HepG2 (cell line): ENCODE data around the gene CATSPERD. TPM values are rescaled to one million over a fixed set of nuclear protein-coding genes. Genes with fewer than 3 reads are reported as not detected.

Experiments
- ATF7 ChIP-seq, 2 experiments: fragments of 450-650 bp in 1 of 2; sonication (generic) in 1 of 2; formaldehyde crosslinking in 1 of 2; IDR thresholded peaks; 2 replicates each; pipeline versions ENCODE4 v1.4.0 to v1.6.1; 2016 to 2020; ENCODE audit warnings: antibody characterized with exemption in 1 of 2, mild to moderate bottlenecking in 1 of 2, missing genetic modification reagents in 1 of 2
- BORCS8-MEF2B ChIP-seq: sonication (generic); formaldehyde crosslinking; IDR thresholded peaks from 2 replicates; pipeline ENCODE4 v1.8.0; 2022; ENCODE audit warnings: mild to moderate bottlenecking, missing genetic modification reagents
- DR1 ChIP-seq: sonication (generic); formaldehyde crosslinking; IDR thresholded peaks from 2 replicates; pipeline ENCODE4 v1.8.0; 2021; ENCODE audit warnings: mild to moderate bottlenecking, missing genetic modification reagents, inconsistent platforms
- E2F2 ChIP-seq: sonication (generic); formaldehyde crosslinking; IDR thresholded peaks from 2 replicates; pipeline ENCODE4 v1.4.0; 2020; ENCODE audit warnings: missing genetic modification reagents, borderline replicate concordance
- ELF1 ChIP-seq: sonication (generic); formaldehyde crosslinking; IDR thresholded peaks from 2 replicates; pipeline ENCODE4 v1.4.0; 2020; ENCODE audit warnings: missing genetic modification reagents
- FOSL2 ChIP-seq: sonication (generic); formaldehyde crosslinking; IDR thresholded peaks from 2 replicates; pipeline ENCODE4 v1.4.0; 2020; ENCODE audit warnings: missing genetic modification reagents
- HOXA7 ChIP-seq: sonication (generic); formaldehyde crosslinking; IDR thresholded peaks from 2 replicates; pipeline ENCODE4 v1.8.1; 2022; ENCODE audit warnings: mild to moderate bottlenecking, missing genetic modification reagents, moderate library complexity
- JDP2 ChIP-seq: sonication (generic); formaldehyde crosslinking; IDR thresholded peaks from 2 replicates; pipeline ENCODE4 v1.8.1; 2022; ENCODE audit warnings: missing genetic modification reagents, borderline replicate concordance
- NCOR1 ChIP-seq: fragments of 200-600 bp; sonication (generic); IDR thresholded peaks from 2 replicates; pipeline ENCODE4 v1.7.0; 2017; ENCODE audit warnings: antibody characterized with exemption, low read length, borderline replicate concordance
- NFIC ChIP-seq: IDR thresholded peaks from 2 replicates; pipeline ENCODE4 v1.6.1; 2012; ENCODE audit warnings: mild to moderate bottlenecking, low read length, inconsistent platforms
- NFKBIZ ChIP-seq: IDR thresholded peaks from 2 replicates; pipeline ENCODE4 v1.6.1; 2018; ENCODE audit warnings: missing genetic modification reagents, missing compliant biosample characterization
- NR2C2 ChIP-seq: sonication (generic); formaldehyde crosslinking; IDR thresholded peaks from 2 replicates; pipeline ENCODE4 v1.4.0; 2020; ENCODE audit warnings: missing genetic modification reagents, mild to moderate bottlenecking, moderate library complexity, borderline replicate concordance
- PRDM4 ChIP-seq: sonication (generic); formaldehyde crosslinking; IDR thresholded peaks from 2 replicates; pipeline ENCODE4 v1.9.0; 2021; ENCODE audit warnings: missing genetic modification reagents, borderline replicate concordance
- TAF1 ChIP-seq: sonication (generic); formaldehyde crosslinking; IDR thresholded peaks from 2 replicates; pipeline ENCODE4 v1.4.0; 2020; ENCODE audit warnings: missing genetic modification reagents
- ZBTB2 ChIP-seq: sonication (generic); formaldehyde crosslinking; IDR thresholded peaks from 2 replicates; pipeline ENCODE4 v1.8.0; 2022; ENCODE audit warnings: low read depth, missing genetic modification reagents
- ZBTB8A ChIP-seq: sonication (generic); formaldehyde crosslinking; IDR thresholded peaks from 2 replicates; pipeline ENCODE4 v1.4.0; 2020; ENCODE audit warnings: mild to moderate bottlenecking, low read depth, missing genetic modification reagents, borderline replicate concordance
- ZKSCAN5 ChIP-seq: sonication (generic); formaldehyde crosslinking; IDR thresholded peaks from 2 replicates; pipeline ENCODE4 v1.5.1; 2020; ENCODE audit warnings: mild to moderate bottlenecking, missing genetic modification reagents
- ZKSCAN8 ChIP-seq: IDR thresholded peaks from 2 replicates; pipeline ENCODE4 v1.6.1; 2016; ENCODE audit warnings: borderline replicate concordance, missing genetic modification reagents, missing compliant biosample characterization
- ZNF205 ChIP-seq: IDR thresholded peaks from 2 replicates; pipeline ENCODE4 v1.6.1; 2018; ENCODE audit warnings: missing biosample characterization, missing genetic modification reagents
- ZNF329 ChIP-seq: sonication (generic); formaldehyde crosslinking; IDR thresholded peaks from 2 replicates; pipeline ENCODE4 v1.9.0; 2021; ENCODE audit warnings: low read depth, mild to moderate bottlenecking, missing genetic modification reagents
- ZNF441 ChIP-seq: sonication (generic); formaldehyde crosslinking; IDR thresholded peaks from 2 replicates; pipeline ENCODE4 v1.7.0; 2021; ENCODE audit warnings: missing genetic modification reagents, borderline replicate concordance
- ZNF550 ChIP-seq: sonication (generic); formaldehyde crosslinking; IDR thresholded peaks from 2 replicates; pipeline ENCODE4 v1.4.0; 2020; ENCODE audit warnings: mild to moderate bottlenecking, missing genetic modification reagents, borderline replicate concordance
- ZNF777 ChIP-seq: sonication (generic); formaldehyde crosslinking; IDR thresholded peaks from 2 replicates; pipeline ENCODE4 v1.4.0; 2020; ENCODE audit warnings: missing genetic modification reagents
- polyA plus RNA-seq, 8 experiments: library from polyadenylated mRNA; depleted of rRNA in 3 of 8; stranded (reverse) in 7 of 8; unstranded in 1 of 8; fragments of >200 nt; fragmentation: Illumina TruSeq in 4 of 8; extraction: Trizol in 4 of 8; gene quantifications; 2 replicates each; pipeline versions ENCODE4 v1.2.1 to v1.2.3, GENCODE V29; 2011 to 2016; ENCODE audit warnings: low read depth in 4 of 8, missing spikeins in 1 of 8, mixed read lengths in 1 of 8; ENCODE audit not compliant: insufficient read depth in 1 of 8
- total RNA-seq, 5 experiments: library from RNA; depleted of rRNA; stranded (reverse); fragments of >200 nt; fragmentation: Illumina TruSeq; extraction: Trizol; gene quantifications; 2 replicates each; pipeline ENCODE4 v1.2.3, GENCODE V29; 2016; ENCODE audit warnings: low read depth in 1 of 5

The CATSPERD gene
- total and polyA plus RNA-seq, 2 of the 13 experiments (the other 11 are each of a cell fraction or from before 2014, with no cell fraction given) = 0.04 TPM; not detected in 1

DNA sequence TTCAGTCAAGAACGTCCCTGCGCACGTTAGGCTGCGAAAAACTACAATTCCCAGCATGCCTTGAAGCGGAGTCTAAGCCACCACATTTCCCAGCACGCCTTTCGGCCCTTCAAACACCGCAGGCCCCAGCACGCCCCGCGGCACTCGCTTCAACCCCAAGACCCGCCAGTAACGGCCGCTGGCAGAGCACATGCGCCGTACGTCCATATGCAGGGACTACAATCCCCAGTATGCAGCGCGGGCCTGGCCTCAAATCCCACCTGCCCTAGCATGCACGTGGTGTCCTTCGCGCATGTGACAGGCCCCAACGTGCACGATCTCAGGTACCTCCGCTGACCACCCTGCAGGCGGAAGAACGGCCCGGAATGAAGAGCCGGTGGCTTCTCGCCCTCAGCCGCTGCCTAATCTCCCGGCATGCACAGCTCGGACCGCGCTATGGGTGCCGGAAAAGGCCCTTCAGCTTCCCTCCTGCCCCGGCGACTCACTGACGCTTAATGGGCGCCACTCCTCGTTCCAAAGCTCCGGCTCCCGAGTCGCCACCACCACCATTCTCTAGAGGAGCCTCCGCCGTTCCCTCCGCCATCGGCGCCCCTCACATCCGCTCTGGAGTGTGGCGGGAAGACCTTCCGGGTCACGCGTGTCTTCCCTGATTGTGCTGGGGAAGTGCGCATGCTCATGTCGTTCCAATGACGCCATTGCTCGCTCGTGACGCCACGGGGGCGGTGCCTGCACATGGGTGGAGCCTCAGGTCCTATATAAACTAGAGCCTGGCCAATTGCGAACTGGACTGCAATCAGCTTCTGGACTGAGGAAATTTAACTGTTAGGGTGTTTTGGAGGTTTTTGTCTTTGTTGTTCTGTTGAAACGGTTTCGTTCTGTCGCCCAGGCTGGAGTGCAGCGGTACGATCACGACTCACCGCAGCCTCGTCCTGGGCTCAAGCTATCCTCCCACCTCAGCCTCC lies 70.4 kb downstream of the CATSPERD start, which contains the start of gene DUS3L (continued):
- TF ChIP-seq ELF1 (CRISPR knock-in tag) (peak; percentile 77), ZNF777 (CRISPR knock-in tag) (no peak), NFIC (no peak), ZBTB2 (CRISPR knock-in tag) (peak; percentile 67; the same call in 1 of the 2 replicates), NFKBIZ (peak; percentile 25; the same call in 1 of the 2 replicates), ZNF329 (CRISPR knock-in tag) (no peak), NCOR1 (no peak), DR1 (CRISPR knock-in tag) (peak; percentile 64; the same call in 1 of the 2 replicates), ZKSCAN5 (CRISPR knock-in tag) (0 out of 2 replicates have a peak, but pooled peaks have one; percentile 21), FOSL2 (CRISPR knock-in tag) (peak; percentile 31; the same call in 1 of the 2 replicates), HOXA7 (CRISPR knock-in tag) (no peak), ATF7 (IDR thresholded peaks at IDR 0.05) (peak; percentile 57), ATF7 (CRISPR knock-in tag; IDR thresholded peaks at IDR 0.05) (no peak; the same call in 1 of the 2 replicates), TAF1 (CRISPR knock-in tag) (peak; percentile 68), BORCS8-MEF2B (peak; percentile 38), ZNF441 (CRISPR knock-in tag) (peak; percentile 68; the same call in 1 of the 2 replicates), ZNF205 (CRISPR knock-in tag) (no peak; the same call in 1 of the 2 replicates), JDP2 (CRISPR knock-in tag) (no peak), NR2C2 (peak; percentile 99), PRDM4 (CRISPR knock-in tag) (no peak), ZKSCAN8 (CRISPR knock-in tag) (peak; percentile 65), E2F2 (CRISPR knock-in tag) (no peak; the same call in 1 of the 2 replicates), ZNF550 (no peak), ZBTB8A (no peak)
